ENCODE data around the gene PMAIP1.
"Not testable (repeated sequence)": the region's sequence is repeated elsewhere in the genome, so short reads cannot be mapped to it uniquely, and the experiment has no call there.

PMAIP1 gene

GRCh38 chr18:59899298-59900221, at the start of gene PMAIP1:
Gene PMAIP1 (plus strand): TSS chr18:59899996. CDS start chr18:59900178, 182 bp downstream.
- DNase-seq: peak; percentile 82

GRCh38 chr18:59851784-59852399, 47.9 kb upstream of the PMAIP1 start:
- DNase-seq: no peak

- no peak for DNase-seq
Observed at GRCh38 chr18:59852548-59852947, 47.2 kb upstream of the PMAIP1 start.

- no peak for DNase-seq
Observed at GRCh38 chr18:59853380-59853779, 46.4 kb upstream of the PMAIP1 start.

- not testable (repeated sequence) for DNase-seq
Observed at GRCh38 chr18:59853988-59854387, 45.8 kb upstream of the PMAIP1 start.

- DNase-seq: no peak
Observed at GRCh38 chr18:59861009-59861408, 38.8 kb upstream of the PMAIP1 start.

GRCh38 chr18:59861963-59862819, 37.6 kb upstream of the PMAIP1 start:
- DNase-seq: peak; percentile 83

GRCh38 chr18:59865241-59865986, 34.4 kb upstream of the PMAIP1 start:
- peak; percentile 67 for DNase-seq

GRCh38 chr18:59866551-59867269, 33.1 kb upstream of the PMAIP1 start:
- no peak for DNase-seq

- DNase-seq: no peak
Observed at GRCh38 chr18:59867337-59868104, 32.3 kb upstream of the PMAIP1 start.

GRCh38 chr18:59870623-59871130, 29.1 kb upstream of the PMAIP1 start:
- no peak for DNase-seq

GRCh38 chr18:59871711-59872362, 28.0 kb upstream of the PMAIP1 start:
- DNase-seq: no peak

GRCh38 chr18:59873641-59874040, 26.2 kb upstream of the PMAIP1 start:
- DNase-seq: no peak

GRCh38 chr18:59874166-59874565, 25.6 kb upstream of the PMAIP1 start:
- peak; percentile 33 for DNase-seq

GRCh38 chr18:59876310-59876626, 23.5 kb upstream of the PMAIP1 start:
- DNase-seq: peak; percentile 85

- peak; percentile 97 for DNase-seq
Observed at GRCh38 chr18:59877361-59877760, 22.4 kb upstream of the PMAIP1 start.

GRCh38 chr18:59878644-59879043, 21.2 kb upstream of the PMAIP1 start:
- peak; percentile 14 for DNase-seq

GRCh38 chr18:59881728-59882656, 17.8 kb upstream of the PMAIP1 start:
- DNase-seq: peak; percentile 84

GRCh38 chr18:59884351-59884750, 15.4 kb upstream of the PMAIP1 start:
- DNase-seq: no peak
